ENCODE data around the gene JOSD1.

DNA sequence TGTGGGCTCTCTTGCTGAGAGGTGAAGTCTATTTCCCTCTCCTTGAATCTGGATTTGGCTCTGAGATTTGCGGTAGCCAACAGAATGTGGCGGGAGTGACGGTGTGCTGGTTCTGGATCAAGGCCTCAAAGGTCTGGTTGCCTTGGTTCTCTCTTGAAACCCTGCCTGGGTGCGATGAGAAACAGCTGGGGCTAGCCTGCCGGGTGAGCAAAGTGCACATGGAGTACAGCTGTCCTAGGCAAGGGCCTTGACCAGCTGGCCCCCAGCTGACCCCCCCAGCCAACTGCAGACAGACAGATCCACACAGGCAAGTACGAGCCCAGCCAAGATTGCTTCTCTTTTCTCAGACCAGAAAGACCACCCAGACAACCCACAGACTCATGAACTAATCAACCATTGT lies 44.2 kb upstream of the JOSD1 start:
- TF ChIP-seq EZH2 (IDR thresholded peaks at IDR 0.05; ENCODE audit: low read length, missing control alignments): no peak
- TF ChIP-seq, protein P1, sequence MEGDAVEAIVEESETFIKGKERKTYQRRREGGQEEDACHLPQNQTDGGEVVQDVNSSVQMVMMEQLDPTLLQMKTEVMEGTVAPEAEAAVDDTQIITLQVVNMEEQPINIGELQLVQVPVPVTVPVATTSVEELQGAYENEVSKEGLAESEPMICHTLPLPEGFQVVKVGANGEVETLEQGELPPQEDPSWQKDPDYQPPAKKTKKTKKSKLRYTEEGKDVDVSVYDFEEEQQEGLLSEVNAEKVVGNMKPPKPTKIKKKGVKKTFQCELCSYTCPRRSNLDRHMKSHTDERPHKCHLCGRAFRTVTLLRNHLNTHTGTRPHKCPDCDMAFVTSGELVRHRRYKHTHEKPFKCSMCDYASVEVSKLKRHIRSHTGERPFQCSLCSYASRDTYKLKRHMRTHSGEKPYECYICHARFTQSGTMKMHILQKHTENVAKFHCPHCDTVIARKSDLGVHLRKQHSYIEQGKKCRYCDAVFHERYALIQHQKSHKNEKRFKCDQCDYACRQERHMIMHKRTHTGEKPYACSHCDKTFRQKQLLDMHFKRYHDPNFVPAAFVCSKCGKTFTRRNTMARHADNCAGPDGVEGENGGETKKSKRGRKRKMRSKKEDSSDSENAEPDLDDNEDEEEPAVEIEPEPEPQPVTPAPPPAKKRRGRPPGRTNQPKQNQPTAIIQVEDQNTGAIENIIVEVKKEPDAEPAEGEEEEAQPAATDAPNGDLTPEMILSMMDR (conservative IDR thresholded peaks at IDR 0.05 in 1 of 2, IDR thresholded peaks at IDR 0.05 in 1 of 2; ENCODE audit: low read depth in 1 of 2, low read length in 2 of 2): no peak
